CD4-positive, alpha-beta T cell treated with Interferon alpha-2 for 1 hour (primary cell): ENCODE results near the gene XAF1.
A peak's percentile ranks its signal among the peaks of the same experiment; 100 is the strongest.
"Not testable (repeated sequence)": the region's sequence is repeated elsewhere in the genome, so short reads cannot be mapped to it uniquely, and the experiment has no call there.

Source experiments
- DNase-seq, 2 donors: peaks; one replicate each; pipeline ENCODE4 v3.0.0-alpha.2; 2020 to 2022

XAF1 gene

DNA sequence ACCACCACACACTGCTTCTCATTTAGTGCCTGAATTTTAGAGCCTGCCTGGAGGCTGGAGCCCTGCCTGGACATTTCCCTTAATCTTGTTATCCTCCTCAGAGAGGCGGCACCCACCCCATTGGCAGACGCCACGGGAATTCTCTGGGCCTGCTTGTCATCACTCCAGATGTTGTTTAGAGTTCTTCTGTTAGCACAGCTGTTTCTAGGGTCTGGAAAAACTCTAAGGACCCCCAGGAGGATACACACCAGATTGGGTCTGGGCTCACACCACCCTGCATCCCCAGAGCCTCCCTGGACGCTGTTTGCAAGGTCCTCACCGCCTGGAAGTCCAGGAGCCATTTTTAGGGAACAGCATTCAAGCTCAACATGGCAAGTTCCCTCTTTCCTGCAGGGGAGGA, 565 bp upstream of the XAF1 start:
- no peak for DNase-seq

- peak; percentile 49 to 61 for DNase-seq
Measured at GRCh38 chr17:6756425-6757031, 682 bp downstream of the XAF1 start.

- no peak for DNase-seq
Measured at GRCh38 chr17:6757747-6758146, 1.9 kb downstream of the XAF1 start.

- no peak for DNase-seq
Measured at GRCh38 chr17:6761779-6762178, 5.9 kb downstream of the XAF1 start.

DNA sequence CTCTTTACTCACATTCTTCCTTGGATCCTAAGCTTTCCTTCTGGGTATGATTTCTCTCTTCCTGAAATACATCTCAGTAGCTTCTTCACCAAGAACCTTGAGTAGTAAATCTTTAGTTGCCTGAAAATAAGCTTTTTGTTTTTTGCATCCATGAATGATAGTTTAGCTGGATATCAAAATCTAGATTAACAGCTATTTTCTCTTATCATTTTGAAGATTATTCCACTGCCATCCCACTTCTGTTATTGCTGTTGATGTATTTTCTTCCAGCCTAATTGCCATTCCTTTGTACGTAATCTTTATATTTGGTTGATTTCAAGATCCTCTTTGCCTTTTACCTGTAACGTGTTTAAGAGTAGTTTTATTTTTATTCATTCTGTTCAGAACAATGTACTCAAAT, 12.6 kb downstream of the XAF1 start:
- no peak for DNase-seq

DNA sequence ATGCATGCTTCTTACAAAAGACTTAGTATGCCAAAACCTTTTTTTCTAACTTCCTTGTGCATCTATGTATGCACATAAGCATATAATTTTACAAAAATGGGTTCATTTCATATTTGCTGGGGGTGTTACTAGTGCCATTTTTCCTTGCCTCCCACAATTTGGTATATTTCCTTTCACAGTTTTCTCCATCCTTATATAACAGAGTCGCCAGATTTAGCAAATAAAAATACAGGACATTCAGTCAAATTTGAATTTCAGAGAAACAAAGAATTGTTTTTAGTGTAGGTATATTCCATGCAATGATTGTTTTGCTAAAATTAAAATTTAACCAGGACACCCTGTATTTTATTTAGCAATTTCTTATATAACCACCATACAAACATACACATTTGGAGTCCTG, 16.2 kb downstream of the XAF1 start:
- no peak for DNase-seq

GRCh38 chr17:6774906-6775305, 19.1 kb downstream of the XAF1 start:
- not testable (repeated sequence) for DNase-seq

DNA sequence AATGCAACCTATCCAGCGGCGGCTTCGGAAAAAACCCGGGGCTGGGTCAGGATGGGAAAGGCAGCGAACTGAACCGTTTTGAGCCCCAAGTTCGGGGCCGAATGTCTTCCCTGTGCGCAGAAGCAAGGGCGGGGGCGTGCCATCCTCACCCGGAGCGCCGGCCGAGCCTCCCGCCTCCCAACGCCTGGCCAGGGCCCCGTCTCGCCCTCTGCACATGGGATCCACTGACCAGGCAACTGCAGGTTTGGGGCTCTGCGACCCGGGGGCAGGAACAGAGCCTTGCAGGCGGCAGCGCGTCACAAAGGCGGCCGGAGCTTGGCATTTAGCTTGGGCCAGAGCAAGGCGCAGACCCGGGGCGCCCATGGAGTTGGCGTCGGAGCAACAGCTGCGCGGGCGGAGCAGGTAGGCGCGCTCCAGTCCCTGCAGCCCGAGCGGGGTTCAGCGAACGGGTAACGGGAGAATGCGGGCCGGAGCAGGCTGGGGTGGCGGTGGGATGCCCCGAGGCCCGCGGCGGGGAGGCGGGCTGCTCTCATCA, 20.1 kb downstream of the XAF1 start, which contains the start of gene FBXO39:
TSS of gene FBXO39 (plus strand) at position 345 of the 535 bp plus-strand sequence. CDS start 3,654 bp downstream, outside the sequence.
- DNase-seq: no peak

GRCh38 chr17:6779411-6779810, 23.6 kb downstream of the XAF1 start:
- DNase-seq: no peak

- DNase-seq: no peak
Measured at GRCh38 chr17:6780001-6780400, 24.2 kb downstream of the XAF1 start.

DNA sequence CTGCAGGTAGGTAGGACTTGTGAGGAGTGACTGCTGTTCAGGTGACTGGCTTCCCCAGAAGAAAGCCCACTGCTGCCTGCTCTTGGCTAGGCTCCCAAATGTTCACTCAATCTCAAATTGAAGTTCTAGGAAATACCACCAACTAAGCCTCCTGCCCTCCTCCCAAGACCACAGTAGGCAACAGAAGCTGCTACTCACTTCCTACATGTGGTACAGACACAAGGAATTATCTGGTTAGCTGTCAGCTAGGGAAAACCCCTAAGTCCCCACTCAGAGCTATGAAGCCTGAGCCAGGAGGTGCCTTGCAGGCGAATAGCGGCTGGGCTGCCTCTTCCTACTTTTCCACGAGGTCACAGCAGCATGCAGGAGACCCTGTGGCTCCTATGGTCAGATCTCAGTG, 25.0 kb downstream of the XAF1 start:
- no peak for DNase-seq

- no peak for DNase-seq
Measured at GRCh38 chr17:6782244-6782643, 26.4 kb downstream of the XAF1 start.

DNA sequence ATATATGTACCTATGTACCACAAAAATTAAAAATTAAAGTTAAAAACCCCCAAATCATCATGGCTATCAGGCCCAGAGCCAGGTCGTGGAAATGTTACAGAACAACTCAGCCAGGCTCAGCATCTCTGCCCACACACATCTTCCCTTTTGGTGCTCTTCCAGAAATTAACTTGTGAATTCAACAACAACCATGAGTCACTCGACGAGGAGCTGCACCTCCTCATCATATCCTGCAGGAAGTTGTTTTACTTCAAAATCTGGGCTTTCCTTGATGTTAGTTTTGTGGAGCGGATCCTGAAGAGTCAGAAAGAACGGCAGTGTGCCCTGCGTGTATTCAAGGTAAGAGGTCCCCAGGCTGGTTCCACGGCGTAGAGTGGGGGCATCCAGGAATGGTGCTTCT, 30.8 kb downstream of the XAF1 start:
- no peak for DNase-seq

GRCh38 chr17:6787081-6787693, 31.3 kb downstream of the XAF1 start:
- DNase-seq: no peak

- DNase-seq: no peak
Measured at GRCh38 chr17:6789146-6789545, 33.3 kb downstream of the XAF1 start.

- no peak for DNase-seq
Measured at GRCh38 chr17:6793748-6794493, 38.1 kb downstream of the XAF1 start.

GRCh38 chr17:6796017-6796886, 40.4 kb downstream of the XAF1 start:
- DNase-seq: no peak

DNA sequence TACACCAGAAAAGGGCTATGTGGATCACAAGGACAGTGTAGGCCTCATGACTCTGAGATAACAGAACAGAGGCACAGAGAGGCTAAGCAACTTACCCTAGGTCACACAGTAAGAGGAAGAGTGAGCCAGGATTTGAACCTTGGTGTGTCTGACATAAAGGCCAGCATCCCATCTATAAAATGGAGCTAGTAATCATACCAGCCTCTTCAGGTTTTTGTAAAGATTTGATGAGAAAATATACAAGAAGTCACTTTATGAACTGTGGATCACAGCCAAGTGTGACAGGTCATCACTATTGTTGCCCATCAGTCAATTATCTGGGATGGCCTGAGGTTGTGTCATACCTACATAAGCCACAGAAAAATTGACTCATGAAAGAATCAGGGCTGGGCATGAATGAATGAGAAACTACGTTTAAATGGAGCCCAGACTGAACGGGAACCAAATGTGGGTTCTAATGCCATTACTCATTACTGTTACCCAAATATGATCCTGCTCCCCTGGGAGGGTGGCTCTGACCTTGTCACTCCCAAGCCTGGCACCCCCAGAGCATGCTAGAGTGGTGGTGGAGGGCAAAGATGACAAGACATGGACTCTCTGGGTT, 41.1 kb downstream of the XAF1 start:
- DNase-seq: no peak

DNA sequence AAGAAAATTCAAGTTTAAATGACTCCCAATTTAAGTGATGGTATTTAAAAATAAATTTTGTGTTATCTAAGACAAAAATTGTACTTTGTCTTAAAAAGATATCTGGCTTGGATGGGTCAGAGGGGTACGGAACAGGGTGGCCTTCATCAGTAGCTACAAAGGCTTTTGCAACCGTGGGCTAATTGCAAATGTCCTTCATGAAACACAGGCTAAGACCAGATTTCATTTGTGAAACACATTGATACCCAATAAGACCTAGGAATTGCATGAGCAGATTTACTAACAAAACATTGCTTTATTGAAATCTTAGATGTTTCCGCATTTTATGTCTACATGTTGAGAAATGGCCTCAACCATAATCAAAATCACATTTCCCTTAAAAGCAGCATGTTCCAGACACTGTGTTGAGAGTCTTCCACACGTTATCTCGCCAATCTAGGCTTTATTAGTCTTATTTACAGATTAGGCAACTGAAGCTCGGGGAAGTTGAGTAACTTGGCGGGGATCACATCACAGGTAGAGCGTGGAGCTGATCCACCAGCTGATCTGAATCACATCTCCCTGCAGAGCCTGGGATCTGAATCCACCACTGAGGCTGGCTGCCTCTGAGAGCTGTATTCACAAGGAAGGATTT, 42.0 kb downstream of the XAF1 start:
- no peak for DNase-seq

DNA sequence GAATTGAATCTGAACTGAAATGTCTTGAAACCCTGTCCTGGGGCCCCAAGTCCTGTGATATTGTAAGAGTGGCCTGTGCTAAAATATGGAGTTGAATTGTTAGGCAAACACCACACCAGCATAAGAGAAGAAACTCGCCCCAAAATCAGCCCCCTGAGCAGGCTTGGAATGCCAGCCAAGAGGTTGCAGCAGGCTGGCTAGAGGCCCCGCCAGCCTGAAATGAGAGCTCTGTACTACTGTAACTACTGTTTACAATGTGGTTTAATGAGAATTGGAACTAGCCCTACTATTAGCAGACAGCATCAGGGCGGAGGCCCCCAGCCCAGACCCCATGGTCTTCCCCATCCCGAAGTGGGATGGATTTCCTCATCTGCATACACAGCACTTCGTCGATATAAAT, 43.9 kb downstream of the XAF1 start:
- DNase-seq: no peak

DNA sequence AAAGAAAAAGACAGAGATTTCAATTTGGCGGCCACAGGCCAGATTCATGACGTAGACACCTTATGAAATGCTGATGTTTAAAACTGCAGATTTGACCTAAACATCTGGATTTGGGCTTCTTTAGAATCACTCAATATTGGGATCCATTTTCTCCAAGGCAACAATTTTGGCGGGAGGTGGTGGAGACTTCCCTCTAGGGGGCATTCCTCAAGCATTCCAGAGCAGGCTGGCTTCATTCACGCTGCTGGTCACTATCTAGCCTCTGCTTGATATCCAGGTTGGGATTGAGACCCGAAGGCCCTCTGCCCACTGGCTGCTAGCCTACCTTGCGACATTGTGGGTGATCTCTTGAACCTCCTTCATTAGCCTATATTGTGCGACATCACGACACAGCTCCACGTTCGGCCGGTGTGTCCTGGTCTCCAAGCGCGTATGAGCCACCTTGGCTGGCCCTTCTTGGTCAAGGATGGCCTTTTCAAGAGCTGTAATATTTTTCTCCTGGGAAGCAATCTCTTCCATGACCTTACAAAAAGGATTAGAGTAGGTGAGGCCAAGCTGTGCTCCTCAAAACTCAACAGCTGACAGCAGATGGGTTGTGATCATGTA, 44.7 kb downstream of the XAF1 start:
- DNase-seq: no peak

DNA sequence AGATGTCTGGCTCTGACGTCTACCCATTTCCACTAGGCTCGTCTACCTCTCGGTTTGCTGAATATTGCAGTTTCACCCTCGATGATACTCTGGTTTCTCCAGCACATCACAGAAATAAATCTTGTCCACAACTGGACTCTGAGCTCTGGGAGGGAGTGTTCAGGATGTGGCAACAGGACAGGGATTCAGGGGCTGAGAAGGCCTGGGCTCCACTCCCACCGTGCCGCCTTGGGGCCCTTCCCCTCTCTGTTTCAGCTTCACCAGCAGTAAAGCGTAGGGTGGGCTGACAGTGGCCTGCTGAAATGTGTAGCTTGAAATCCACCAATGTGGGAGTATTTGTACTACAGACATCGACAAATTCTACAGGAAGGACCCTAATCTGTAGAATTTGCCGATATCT, 55.7 kb downstream of the XAF1 start:
- DNase-seq: no peak
